Liver (tissue), 2 donors: ENCODE results near the gene IL12RB1.
"Not testable (repeated sequence)": the region's sequence is repeated elsewhere in the genome, so short reads cannot be mapped to it uniquely, and the experiment has no call there.

Source experiments
- YY1 ChIP-seq: IDR thresholded peaks from 2 replicates; pipeline ENCODE4 v1.6.1; 2016; ENCODE audit warnings: antibody characterized with exemption, mild to moderate bottlenecking
- TF ChIP-seq, protein P1 (sequence below): fragments of 150-350 bp; IDR thresholded peaks from 2 replicates; pipeline ENCODE4 v1.5.1; 2017; ENCODE audit warnings: improper control_type of control experiment, low read depth, low read length; ENCODE audit not compliant: missing input control
- donor health status: healthy.

DNA sequence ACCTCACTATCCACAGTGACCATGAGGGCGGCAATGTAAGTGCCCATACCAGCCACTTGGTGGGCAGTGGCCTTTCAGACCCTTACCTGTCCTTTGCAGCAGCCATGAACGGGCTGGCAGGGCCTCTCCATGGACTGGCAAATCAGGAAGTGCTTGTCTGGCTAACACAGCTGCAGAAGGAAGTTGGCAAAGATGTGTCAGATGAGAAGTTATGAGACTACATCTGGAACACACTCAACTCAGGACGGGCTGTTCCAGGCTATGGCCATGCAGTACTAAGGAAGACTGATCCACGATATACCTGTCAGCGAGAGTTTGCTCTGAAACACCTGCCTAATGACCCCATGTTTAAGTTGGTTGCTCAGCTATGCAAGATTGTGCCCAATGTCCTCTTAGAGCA is 55.3 kb downstream of the IL12RB1 start:
- TF ChIP-seq, protein P1, sequence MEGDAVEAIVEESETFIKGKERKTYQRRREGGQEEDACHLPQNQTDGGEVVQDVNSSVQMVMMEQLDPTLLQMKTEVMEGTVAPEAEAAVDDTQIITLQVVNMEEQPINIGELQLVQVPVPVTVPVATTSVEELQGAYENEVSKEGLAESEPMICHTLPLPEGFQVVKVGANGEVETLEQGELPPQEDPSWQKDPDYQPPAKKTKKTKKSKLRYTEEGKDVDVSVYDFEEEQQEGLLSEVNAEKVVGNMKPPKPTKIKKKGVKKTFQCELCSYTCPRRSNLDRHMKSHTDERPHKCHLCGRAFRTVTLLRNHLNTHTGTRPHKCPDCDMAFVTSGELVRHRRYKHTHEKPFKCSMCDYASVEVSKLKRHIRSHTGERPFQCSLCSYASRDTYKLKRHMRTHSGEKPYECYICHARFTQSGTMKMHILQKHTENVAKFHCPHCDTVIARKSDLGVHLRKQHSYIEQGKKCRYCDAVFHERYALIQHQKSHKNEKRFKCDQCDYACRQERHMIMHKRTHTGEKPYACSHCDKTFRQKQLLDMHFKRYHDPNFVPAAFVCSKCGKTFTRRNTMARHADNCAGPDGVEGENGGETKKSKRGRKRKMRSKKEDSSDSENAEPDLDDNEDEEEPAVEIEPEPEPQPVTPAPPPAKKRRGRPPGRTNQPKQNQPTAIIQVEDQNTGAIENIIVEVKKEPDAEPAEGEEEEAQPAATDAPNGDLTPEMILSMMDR, result not testable (repeated sequence)
- not testable (repeated sequence) for TF ChIP-seq YY1
